CD4-positive, alpha-beta T cell (primary cell): ENCODE measurements around the gene IL19. TPM values are rescaled to one million over a fixed set of nuclear protein-coding genes. Genes with fewer than 3 reads are reported as not detected.

Experiments used
- ATAC-seq: fragments of 200-7000 bp; cut with Tn5 transposase; one replicate; pipeline ENCODE4 v1.10.0; 2022; ENCODE audit warnings: mild to moderate bottlenecking; ENCODE audit not compliant: poor library complexity
- CTCF ChIA-PET: fragments of 350-600 bp; sonication (Branson Sonifier 250); formaldehyde crosslinking; loops from one replicate; lab custom pipeline; 2021; ENCODE audit warnings: antibody characterized with exemption, inconsistent platforms; lab: Charles Lee
- POLR2A ChIA-PET: fragments of 350-600 bp; sonication (Branson Sonifier 250); formaldehyde crosslinking; loops from one replicate; lab custom pipeline; 2021; ENCODE audit warnings: antibody characterized with exemption, inconsistent platforms; lab: Charles Lee
- DNase-seq, 14 experiments: peaks; one replicate each; pipeline ENCODE4 v3.0.0-alpha.2; 2013 to 2020; ENCODE audit warnings: mixed read lengths in 2 of 14
- H3K27ac ChIP-seq, 2 donors: one replicate each; pipeline versions ENCODE4 v1.5.1 to v1.7.0; 2013; ENCODE audit warnings: low read length in 2 of 2, low read depth in 1 of 2, mild to moderate bottlenecking in 1 of 2
- H3K27me3 ChIP-seq, 2 experiments: 1 replicate in 1 of 2; 2 replicates in 1 of 2; pipeline versions ENCODE4 v1.6.1 to v1.7.0; 2013; ENCODE audit warnings: low read length in 2 of 2, control low read depth in 1 of 2, mild to moderate bottlenecking in 1 of 2, moderate library complexity in 1 of 2; ENCODE audit not compliant: insufficient read depth in 2 of 2, control insufficient read depth in 1 of 2
- H3K36me3 ChIP-seq: one replicate; pipeline ENCODE4 v1.6.1; 2013; ENCODE audit warnings: low read length, control low read depth; ENCODE audit not compliant: insufficient read depth
- H3K4me1 ChIP-seq: one replicate; pipeline ENCODE4 v1.6.1; 2013; ENCODE audit warnings: low read length, control low read depth; ENCODE audit not compliant: insufficient read depth
- H3K4me3 ChIP-seq: one replicate; pipeline ENCODE4 v1.5.1; 2013; ENCODE audit warnings: mild to moderate bottlenecking, low read length, moderate library complexity
- H3K9me3 ChIP-seq, 2 experiments: 1 replicate in 1 of 2; 2 replicates in 1 of 2; pipeline versions ENCODE4 v1.6.1 to v1.7.0; 2013; ENCODE audit warnings: low read length in 2 of 2, mild to moderate bottlenecking in 2 of 2, control low read depth in 1 of 2, moderate library complexity in 1 of 2; ENCODE audit not compliant: control insufficient read depth in 1 of 2, insufficient read depth in 1 of 2
- H3K27ac Mint-ChIP-seq: one replicate; pipeline ENCODE4 v1.8.0; 2020; ENCODE audit warnings: mixed read lengths
- H3K27me3 Mint-ChIP-seq: one replicate; pipeline ENCODE4 v1.8.0; 2021; ENCODE audit warnings: mixed read lengths
- H3K36me3 Mint-ChIP-seq: one replicate; pipeline ENCODE4 v1.8.0; 2021; ENCODE audit warnings: low read depth, mixed read lengths
- H3K4me1 Mint-ChIP-seq: one replicate; pipeline ENCODE4 v1.8.0; 2021; ENCODE audit warnings: low read depth, mixed read lengths
- H3K4me3 Mint-ChIP-seq: one replicate; pipeline ENCODE4 v1.8.0; 2020; ENCODE audit warnings: mild to moderate bottlenecking, mixed read lengths
- H3K9me3 Mint-ChIP-seq: one replicate; pipeline ENCODE4 v1.8.0; 2020; ENCODE audit warnings: mixed read lengths
- intact Hi-C, 2 experiments: fragments of 100-400 bp; cut with DNase I in 1 of 2; cut with micrococcal nuclease in 1 of 2; formaldehyde crosslinking; loops; one replicate each; pipeline versions ENCODE4 v1.15.1 to v1.9.0; 2023 to 2025; cut with DNase I, micrococcal nuclease
- total RNA-seq, 174 experiments: library from RNA in 2 of 174; stranded (reverse) in 2 of 174; gene quantifications; one replicate each; pipeline ENCODE4 v1.2.3 and lab custom pipeline; 2021 to 2026
- TF ChIP-seq, protein P1 (sequence below): fragments of 200-600 bp; IDR thresholded peaks from one replicate; pipeline ENCODE4 v1.8.0; 2022; ENCODE audit warnings: antibody characterized with exemption, mild to moderate bottlenecking

IL19 gene
- total RNA-seq, 2 experiments from 2014 or later, result not detected

DNA sequence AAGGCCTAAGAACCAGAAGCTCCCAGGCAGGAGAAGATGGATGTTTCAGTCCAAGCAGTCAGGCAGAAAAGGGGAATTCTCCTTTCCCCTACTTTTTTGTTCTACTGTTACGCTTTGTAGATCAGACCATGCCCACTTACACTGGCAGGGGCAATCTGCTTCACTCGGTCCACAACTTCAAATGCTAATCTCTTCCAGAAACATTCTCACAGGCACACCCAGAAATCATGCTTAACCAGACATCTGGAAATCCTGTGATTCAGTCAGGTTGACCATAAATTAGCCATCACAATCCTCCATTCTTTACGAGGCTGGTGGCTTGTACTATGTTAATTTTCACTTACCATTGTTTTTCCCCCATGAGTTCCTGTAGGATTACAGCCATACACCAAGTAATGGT lies 25.5 kb downstream of the IL19 start:
- POLR2A ChIA-PET, result interaction anchor here (1.6 to 1.8 kb wide), 3 partner anchors 12 to 30 kb away, joined by 3 to 5 read pairs (median 5); no protein-coding TSS in a partner anchor
- TF ChIP-seq, protein P1, sequence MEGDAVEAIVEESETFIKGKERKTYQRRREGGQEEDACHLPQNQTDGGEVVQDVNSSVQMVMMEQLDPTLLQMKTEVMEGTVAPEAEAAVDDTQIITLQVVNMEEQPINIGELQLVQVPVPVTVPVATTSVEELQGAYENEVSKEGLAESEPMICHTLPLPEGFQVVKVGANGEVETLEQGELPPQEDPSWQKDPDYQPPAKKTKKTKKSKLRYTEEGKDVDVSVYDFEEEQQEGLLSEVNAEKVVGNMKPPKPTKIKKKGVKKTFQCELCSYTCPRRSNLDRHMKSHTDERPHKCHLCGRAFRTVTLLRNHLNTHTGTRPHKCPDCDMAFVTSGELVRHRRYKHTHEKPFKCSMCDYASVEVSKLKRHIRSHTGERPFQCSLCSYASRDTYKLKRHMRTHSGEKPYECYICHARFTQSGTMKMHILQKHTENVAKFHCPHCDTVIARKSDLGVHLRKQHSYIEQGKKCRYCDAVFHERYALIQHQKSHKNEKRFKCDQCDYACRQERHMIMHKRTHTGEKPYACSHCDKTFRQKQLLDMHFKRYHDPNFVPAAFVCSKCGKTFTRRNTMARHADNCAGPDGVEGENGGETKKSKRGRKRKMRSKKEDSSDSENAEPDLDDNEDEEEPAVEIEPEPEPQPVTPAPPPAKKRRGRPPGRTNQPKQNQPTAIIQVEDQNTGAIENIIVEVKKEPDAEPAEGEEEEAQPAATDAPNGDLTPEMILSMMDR, result no peak
- H3K36me3 ChIP-seq, result no peaks in the 10 kb centered on the region
- CTCF ChIA-PET, result interaction anchor here (1.2 kb wide), 1 partner anchor 70 kb away, joined by 3 read pairs; no protein-coding TSS in a partner anchor
- no peak overlapping the region for H3K4me3 ChIP-seq
- H3K4me1 ChIP-seq, result peaks cover 68% of the 10 kb centered on the region
- no peaks in the 10 kb centered on the region for H3K9me3 Mint-ChIP-seq
- H3K4me3 Mint-ChIP-seq, result no peak overlapping the region
- H3K27me3 ChIP-seq, result no peaks in the 10 kb centered on the region
- intact Hi-C loops, result no loop called here
- H3K36me3 Mint-ChIP-seq, result no peaks in the 10 kb centered on the region
- DNase-seq (no peak), ATAC-seq (no peak)
- no peak overlapping the region for H3K27ac ChIP-seq
- H3K27me3 Mint-ChIP-seq, result no peaks in the 10 kb centered on the region
- peaks cover 56% of the 10 kb centered on the region for H3K4me1 Mint-ChIP-seq
- no peak overlapping the region for H3K27ac Mint-ChIP-seq
- H3K9me3 ChIP-seq, result no peaks in the 10 kb centered on the region

DNA sequence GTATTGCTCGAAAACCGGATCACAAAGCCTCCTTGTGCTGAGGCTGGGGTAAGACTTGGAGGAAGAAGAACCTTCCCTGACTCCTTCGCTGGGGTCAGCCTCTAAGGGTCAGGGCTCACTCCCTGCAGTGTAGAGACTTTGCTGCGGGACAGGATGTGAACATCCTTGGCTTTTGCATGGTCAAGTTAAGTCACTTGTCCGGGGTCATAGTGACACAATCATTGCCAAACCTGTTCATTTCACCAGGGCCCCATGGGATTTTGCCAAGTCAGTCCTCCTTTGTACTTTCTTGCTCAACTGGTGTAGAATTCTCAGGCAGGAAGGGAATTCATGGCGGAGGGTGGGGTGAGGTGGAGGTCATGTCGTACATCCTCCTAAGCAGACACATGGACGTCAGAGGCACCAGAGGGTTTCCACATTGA lies 26.4 kb downstream of the IL19 start:
- no peak overlapping the region for H3K27ac Mint-ChIP-seq
- H3K9me3 ChIP-seq, result no peaks in the 10 kb centered on the region
- DNase-seq (peak in 1 of 14 experiments; percentile 30), ATAC-seq (no peak)
- H3K36me3 ChIP-seq, result no peaks in the 10 kb centered on the region
- H3K4me1 Mint-ChIP-seq, result peaks cover 56% of the 10 kb centered on the region
- H3K4me3 ChIP-seq, result no peak overlapping the region
- POLR2A ChIA-PET, result interaction anchor here (0.6 kb wide), 1 partner anchor 89 kb away, joined by 3 read pairs; no protein-coding TSS in a partner anchor
- H3K27me3 ChIP-seq, result no peaks in the 10 kb centered on the region
- no peak overlapping the region for H3K4me3 Mint-ChIP-seq
- H3K36me3 Mint-ChIP-seq, result no peaks in the 10 kb centered on the region
- intact Hi-C loops, result no loop called here
- H3K9me3 Mint-ChIP-seq, result no peaks in the 10 kb centered on the region
- H3K27ac ChIP-seq, result no peak overlapping the region
- CTCF ChIA-PET, result interaction anchor here (1.3 to 2.5 kb wide), 2 partner anchors 11 to 62 kb away, joined by 3 to 6 read pairs; no protein-coding TSS in a partner anchor
- TF ChIP-seq, protein P1, result no peak
- peaks cover 67% of the 10 kb centered on the region for H3K4me1 ChIP-seq
- H3K27me3 Mint-ChIP-seq, result no peaks in the 10 kb centered on the region

DNA sequence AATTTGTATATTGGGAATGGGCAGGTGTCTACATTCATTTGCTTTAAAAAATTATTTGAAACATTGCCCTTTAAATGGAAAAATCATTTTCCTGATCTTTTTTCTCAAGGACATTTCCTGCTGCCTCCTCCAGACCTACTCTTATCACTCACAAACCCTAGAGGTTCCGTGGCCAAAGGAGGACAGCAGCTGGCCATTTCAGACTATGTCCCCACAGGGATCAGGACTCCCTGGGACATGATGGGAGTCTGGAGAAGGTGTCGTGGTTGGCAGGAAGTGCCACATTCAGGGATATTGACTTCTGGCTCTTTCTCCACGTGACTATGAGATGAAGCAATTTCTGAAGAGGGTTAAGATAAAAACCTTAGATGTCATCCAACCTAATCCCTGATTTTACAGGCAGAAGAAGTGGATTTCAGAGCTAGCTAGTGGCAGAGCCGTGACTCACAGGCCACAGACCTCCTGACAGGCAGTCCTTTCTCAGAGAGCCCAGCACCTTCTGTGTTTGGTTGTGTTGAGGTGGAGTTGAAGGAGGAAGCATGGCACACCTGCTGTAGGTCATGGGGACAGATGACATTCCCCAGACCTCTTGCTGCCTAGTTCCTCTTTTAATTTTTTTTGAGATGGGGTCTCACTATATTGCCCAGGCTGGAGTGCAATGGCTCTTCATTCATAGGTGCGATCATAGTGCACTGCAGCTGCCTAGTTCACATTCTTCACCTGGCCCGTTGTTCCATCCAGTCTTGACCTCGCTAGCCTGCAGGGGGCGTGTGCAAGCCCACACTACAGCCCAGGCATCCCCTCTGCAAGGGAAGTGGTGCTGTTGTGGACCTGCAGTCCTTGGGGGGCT lies 27.2 kb downstream of the IL19 start:
- Mint-ChIP-seq H3K4me3 (no peak overlapping the region), H3K4me1 (peaks cover 60% of the 10 kb centered on the region), H3K36me3 (no peaks in the 10 kb centered on the region), H3K27ac (no peak overlapping the region), H3K9me3 (no peaks in the 10 kb centered on the region), H3K27me3 (no peaks in the 10 kb centered on the region)
- intact Hi-C loops, result no loop called here
- Histone ChIP-seq H3K4me1 (peaks cover 65% of the 10 kb centered on the region), H3K4me3 (no peak overlapping the region), H3K9me3 (no peaks in the 10 kb centered on the region), H3K27me3 (no peaks in the 10 kb centered on the region), H3K27ac (no peak overlapping the region), H3K36me3 (no peaks in the 10 kb centered on the region)
- peak in 5 of 14 experiments; percentile 24 to 65 (median 58) for DNase-seq
- TF ChIP-seq, protein P1, result peak; percentile 52
- ChIA-PET POLR2A (interaction anchor here (0.6 to 1.3 kb wide), 3 partner anchors 13 to 125 kb away, joined by 3 read pairs; partner anchors contain the start of gene FCMR), CTCF (interaction anchor here (0.8 to 2.5 kb wide), 6 partner anchors 10 to 125 kb away, joined by 3 to 8 read pairs (median 5); partner anchors contain the start of gene IL19)
- ATAC-seq, result peak; percentile 23
